GM18508 (cell line): ENCODE results near the gene NARS2.
"Not testable (repeated sequence)": the region's sequence is repeated elsewhere in the genome, so short reads cannot be mapped to it uniquely, and the experiment has no call there.

Experiments used
- ATAC-seq: cut with Tn5 transposase; IDR thresholded peaks from one replicate; pipeline ENCODE4 v1.9.1; 2021; ENCODE audit warnings: moderate number of reproducible peaks; ENCODE audit not compliant: insufficient read depth, unreplicated experiment

Gene NARS2

GRCh38 chr11:78548911-78549590 lies 25.6 kb downstream of the NARS2 start:
- no peak for ATAC-seq

GRCh38 chr11:78547931-78548705 lies 26.5 kb downstream of the NARS2 start:
- ATAC-seq = no peak

- no peak for ATAC-seq
These were observed 32.7 kb downstream of the NARS2 start for GRCh38 chr11:78542007-78542406.

GRCh38 chr11:78541537-78541936 lies 33.1 kb downstream of the NARS2 start:
- no peak for ATAC-seq

GRCh38 chr11:78540256-78540655 lies 34.4 kb downstream of the NARS2 start:
- no peak for ATAC-seq

GRCh38 chr11:78539506-78539905 lies 35.2 kb downstream of the NARS2 start:
- no peak for ATAC-seq

GRCh38 chr11:78536933-78537332 lies 37.7 kb downstream of the NARS2 start:
- no peak for ATAC-seq

- ATAC-seq = no peak
These were observed 38.7 kb downstream of the NARS2 start for GRCh38 chr11:78535920-78536319.

GRCh38 chr11:78535027-78535426 lies 39.6 kb downstream of the NARS2 start:
- no peak for ATAC-seq

- peak; percentile 60 for ATAC-seq
These were observed 41.3 kb downstream of the NARS2 start for GRCh38 chr11:78533399-78533798.

GRCh38 chr11:78532991-78533390 lies 41.7 kb downstream of the NARS2 start:
- ATAC-seq = peak; percentile 19

GRCh38 chr11:78526497-78527146 lies 48.0 kb downstream of the NARS2 start:
- ATAC-seq = no peak

GRCh38 chr11:78525720-78526119 lies 48.9 kb downstream of the NARS2 start:
- ATAC-seq = no peak

- ATAC-seq = no peak
These were observed 54.4 kb downstream of the NARS2 start for GRCh38 chr11:78520230-78520629.

GRCh38 chr11:78516281-78516680 lies 58.4 kb downstream of the NARS2 start:
- no peak for ATAC-seq

GRCh38 chr11:78514922-78515502 lies 59.7 kb downstream of the NARS2 start:
- ATAC-seq = no peak

GRCh38 chr11:78513085-78513484 lies 61.6 kb downstream of the NARS2 start:
- not testable (repeated sequence) for ATAC-seq

- no peak for ATAC-seq
These were observed 64.1 kb downstream of the NARS2 start for GRCh38 chr11:78510597-78510996.

- no peak for ATAC-seq
These were observed 64.6 kb downstream of the NARS2 start for GRCh38 chr11:78510025-78510596.

GRCh38 chr11:78504708-78505107 lies 70.0 kb downstream of the NARS2 start:
- ATAC-seq = no peak

- ATAC-seq = no peak
These were observed 70.5 kb downstream of the NARS2 start for GRCh38 chr11:78504181-78504580.
